Spleen (tissue), 11 donors: ENCODE data around the gene AURKA. TPM values are rescaled to one million over a fixed set of nuclear protein-coding genes. Genes with fewer than 3 reads are reported as not detected.
"Not testable (repeated sequence)": the region's sequence is repeated elsewhere in the genome, so short reads cannot be mapped to it uniquely, and the experiment has no call there.

Experiments used
- DNase-seq: peaks from one replicate; pipeline ENCODE4 v3.0.0-alpha.2; 2020
- H3K27ac ChIP-seq, 8 donors: fragments of 200-600 bp; sonication (generic) in 7 of 8; 1 replicate in 4 of 8; 2 replicates in 4 of 8; pipeline versions ENCODE4 v1.5.0 to v1.8.0; 2016 to 2021; ENCODE audit warnings: inconsistent platforms in 4 of 8, mild to moderate bottlenecking in 4 of 8, moderate library complexity in 1 of 8
- H3K27me3 ChIP-seq, 7 donors: fragments of 200-600 bp; sonication (generic) in 6 of 7; replicated peaks in 1 of 7; 1 replicate in 4 of 7; 2 replicates in 3 of 7; pipeline versions ENCODE4 v1.5.0 to v1.8.0; 2016 to 2021; ENCODE audit warnings: inconsistent platforms in 3 of 7, mild to moderate bottlenecking in 1 of 7
- H3K36me3 ChIP-seq, 6 donors: fragments of 200-600 bp; sonication (generic) in 5 of 6; 1 replicate in 4 of 6; 2 replicates in 2 of 6; pipeline versions ENCODE4 v1.5.0 to v1.8.0; 2016 to 2021; ENCODE audit warnings: inconsistent platforms in 2 of 6
- H3K4me1 ChIP-seq, 6 donors: fragments of 200-600 bp; sonication (generic) in 5 of 6; 1 replicate in 3 of 6; 2 replicates in 3 of 6; pipeline versions ENCODE4 v1.5.0 to v1.8.0; 2016 to 2021; ENCODE audit warnings: inconsistent platforms in 3 of 6
- H3K4me3 ChIP-seq, 8 donors: fragments of 200-600 bp; sonication (generic) in 7 of 8; 1 replicate in 4 of 8; 2 replicates in 4 of 8; pipeline versions ENCODE4 v1.5.0 to v1.8.0; 2016 to 2021; ENCODE audit warnings: inconsistent platforms in 4 of 8, mild to moderate bottlenecking in 4 of 8, moderate library complexity in 2 of 8
- H3K9me3 ChIP-seq, 8 donors: fragments of 200-600 bp; sonication (generic) in 7 of 8; 1 replicate in 4 of 8; 2 replicates in 4 of 8; pipeline versions ENCODE4 v1.5.0 to v1.8.0; 2016 to 2021; ENCODE audit warnings: inconsistent platforms in 4 of 8
- POLR2A ChIP-seq, 3 donors: fragments of 450-650 bp; IDR thresholded peaks; one replicate each; pipeline ENCODE4 v1.5.1; 2017; ENCODE audit warnings: antibody characterized with exemption in 3 of 3, mild to moderate bottlenecking in 1 of 3
- POLR2AphosphoS5 ChIP-seq, 3 donors: sonication (generic); formaldehyde crosslinking; IDR thresholded peaks; one replicate each; pipeline ENCODE4 v1.5.1; 2017; ENCODE audit warnings: antibody characterized with exemption in 3 of 3
- WGBS, 5 donors: extraction: QIAGEN DNeasy Blood & Tissue Kit in 3 of 5; methylation state at CpG; one replicate each; pipeline versions ENCODE4 v1.1.5 to v1.1.7; 2013 to 2018; 5-methylcytosine and 5-hydroxymethylcytosine counted together
- intact Hi-C: fragments of 100-400 bp; cut with DNase I; formaldehyde crosslinking; loops from one replicate; pipeline ENCODE4 v1.15.0; 2023; ENCODE audit warnings: low total_unique reads
- polyA plus RNA-seq, 3 donors: library from polyadenylated mRNA; stranded (reverse); fragments of 200-250 nt; gene quantifications; one replicate each; pipeline ENCODE4 v1.2.1, GENCODE V29; 2013
- total RNA-seq, 7 donors: library from RNA; depleted of rRNA in 3 of 7; stranded (reverse); fragments of >200 nt in 3 of 7; fragmentation: NEBNext Ultra II Directional in 4 of 7; extraction: Animal tissue kit (Norgen Biotek cat#: 25700) in 4 of 7; gene quantifications; one replicate each; pipeline versions ENCODE4 v1.1.0 to v1.2.1, GENCODE V29; 2016 to 2021
- TF ChIP-seq, protein P1 (sequence below), 11 experiments: fragments of 200-600 bp in 7 of 11; fragments of 450-650 bp in 4 of 11; sonication (generic) in 4 of 11; IDR thresholded peaks in 8 of 11; conservative IDR thresholded peaks in 3 of 11; 1 replicate in 7 of 11; 2 replicates in 4 of 11; pipeline versions ENCODE4 v1.4.0 to v1.8.0; 2016 to 2021; ENCODE audit warnings: antibody characterized with exemption in 11 of 11, inconsistent platforms in 4 of 11, mild to moderate bottlenecking in 1 of 11
- donor health status: healthy with polysubstance abuse.
- donor health status: DM: no; HTN: no; CAD: no; lungs with moderate emphysema.
- donor health status: DM: no; HTN: no; CAD: no.
- donor health status: Bipolar disorder and iron deficiency.
- donor health status: healthy.
- donor health status: DM: no; HTN: no; CAD: no.
- donor health status: DM: yes; HTN: yes; CAD: no.

The AURKA gene
- total and polyA plus RNA-seq, 10 donors = 1.6 to 10.0 (median 6.1) TPM

DNA sequence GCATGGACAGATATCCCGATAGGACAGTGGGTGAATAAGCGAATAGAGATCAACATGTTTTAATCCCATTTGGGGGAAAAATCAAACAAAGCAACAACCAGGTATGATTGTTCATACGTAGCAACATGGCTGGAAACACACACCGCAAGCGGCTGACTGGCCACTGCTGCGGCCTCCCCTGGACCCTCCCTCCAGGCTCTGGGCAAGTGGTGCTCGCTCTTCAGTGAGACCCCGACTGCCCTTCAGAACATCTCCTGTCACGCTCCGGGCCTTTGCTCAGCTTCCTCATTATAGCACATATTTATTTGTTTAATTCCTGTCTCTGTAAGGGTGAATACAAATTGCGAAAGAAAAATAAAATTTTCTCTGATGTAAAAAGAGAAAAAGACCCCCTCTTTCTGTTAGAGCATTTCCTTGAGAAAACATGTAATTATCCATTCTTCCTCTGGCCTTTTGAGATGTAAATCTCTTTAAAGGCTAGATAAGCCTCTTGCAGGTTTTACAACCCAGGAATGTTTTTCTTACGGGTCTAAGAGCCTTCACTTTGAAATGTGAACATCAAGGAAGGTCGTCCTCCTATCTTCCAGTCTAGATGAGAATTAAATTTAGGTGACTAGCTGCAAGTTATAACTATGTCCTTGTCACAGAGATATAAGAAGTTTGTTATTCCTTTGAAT is 44.2 kb downstream of the AURKA start:
- Histone ChIP-seq H3K4me1 (peaks cover 0 to 10% (median 7%) of the 10 kb centered on the region in 6 donors), H3K9me3 (no peaks in the 10 kb centered on the region), H3K27ac (no peak overlapping the region), H3K27me3 (peaks cover 0 to 75% (median 25%) of the 10 kb centered on the region in 7 donors), H3K36me3 (no peaks in the 10 kb centered on the region), H3K4me3 (no peak overlapping the region)
- intact Hi-C loops = no loop called here
- DNase-seq = no peak
- WGBS, 5 donors = 40 to 55% (median 48%) methylated on average over 13 of the region's 13 CpGs
- TF ChIP-seq, protein P1, sequence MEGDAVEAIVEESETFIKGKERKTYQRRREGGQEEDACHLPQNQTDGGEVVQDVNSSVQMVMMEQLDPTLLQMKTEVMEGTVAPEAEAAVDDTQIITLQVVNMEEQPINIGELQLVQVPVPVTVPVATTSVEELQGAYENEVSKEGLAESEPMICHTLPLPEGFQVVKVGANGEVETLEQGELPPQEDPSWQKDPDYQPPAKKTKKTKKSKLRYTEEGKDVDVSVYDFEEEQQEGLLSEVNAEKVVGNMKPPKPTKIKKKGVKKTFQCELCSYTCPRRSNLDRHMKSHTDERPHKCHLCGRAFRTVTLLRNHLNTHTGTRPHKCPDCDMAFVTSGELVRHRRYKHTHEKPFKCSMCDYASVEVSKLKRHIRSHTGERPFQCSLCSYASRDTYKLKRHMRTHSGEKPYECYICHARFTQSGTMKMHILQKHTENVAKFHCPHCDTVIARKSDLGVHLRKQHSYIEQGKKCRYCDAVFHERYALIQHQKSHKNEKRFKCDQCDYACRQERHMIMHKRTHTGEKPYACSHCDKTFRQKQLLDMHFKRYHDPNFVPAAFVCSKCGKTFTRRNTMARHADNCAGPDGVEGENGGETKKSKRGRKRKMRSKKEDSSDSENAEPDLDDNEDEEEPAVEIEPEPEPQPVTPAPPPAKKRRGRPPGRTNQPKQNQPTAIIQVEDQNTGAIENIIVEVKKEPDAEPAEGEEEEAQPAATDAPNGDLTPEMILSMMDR (IDR thresholded peaks at IDR 0.05 in 8 of 11, conservative IDR thresholded peaks at IDR 0.05 in 3 of 11) = no peak
- TF ChIP-seq POLR2A (IDR thresholded peaks at IDR 0.05) = no peak
- no peak for TF ChIP-seq POLR2AphosphoS5 (IDR thresholded peaks at IDR 0.05)

DNA sequence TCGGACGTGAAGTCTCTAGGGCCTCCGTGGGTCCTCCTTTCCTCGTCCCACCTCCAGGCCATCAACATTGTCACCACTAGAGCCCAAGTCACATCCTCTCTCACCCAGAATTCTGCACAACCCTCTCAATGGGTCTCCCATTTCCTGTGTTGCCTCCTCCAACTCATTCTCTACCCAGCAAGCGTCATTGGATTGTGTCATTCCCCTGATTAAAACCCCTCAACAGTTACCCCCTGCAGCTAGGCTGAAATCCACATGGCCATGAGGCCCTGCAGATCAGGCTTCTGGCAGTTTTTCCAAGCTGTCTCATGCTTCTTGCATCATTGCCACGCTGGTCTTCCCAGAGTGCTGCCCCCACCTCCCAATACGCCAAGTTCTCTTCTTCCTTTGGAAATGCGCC is 46.1 kb downstream of the AURKA start:
- Histone ChIP-seq H3K27me3 (peaks cover 0 to 86% (median 34%) of the 10 kb centered on the region in 7 donors), H3K27ac (no peak overlapping the region), H3K9me3 (no peaks in the 10 kb centered on the region), H3K36me3 (no peaks in the 10 kb centered on the region), H3K4me3 (no peak overlapping the region), H3K4me1 (peaks cover 0 to 10% (median 7%) of the 10 kb centered on the region in 6 donors)
- TF ChIP-seq, protein P1 (IDR thresholded peaks at IDR 0.05 in 8 of 11, conservative IDR thresholded peaks at IDR 0.05 in 3 of 11) = no peak
- TF ChIP-seq POLR2A (IDR thresholded peaks at IDR 0.05) = no peak
- DNase-seq = no peak
- 81 to 86% (median 82%) methylated on average over 8 of the region's 8 CpGs for WGBS, 5 donors
- intact Hi-C loops = no loop called here

DNA sequence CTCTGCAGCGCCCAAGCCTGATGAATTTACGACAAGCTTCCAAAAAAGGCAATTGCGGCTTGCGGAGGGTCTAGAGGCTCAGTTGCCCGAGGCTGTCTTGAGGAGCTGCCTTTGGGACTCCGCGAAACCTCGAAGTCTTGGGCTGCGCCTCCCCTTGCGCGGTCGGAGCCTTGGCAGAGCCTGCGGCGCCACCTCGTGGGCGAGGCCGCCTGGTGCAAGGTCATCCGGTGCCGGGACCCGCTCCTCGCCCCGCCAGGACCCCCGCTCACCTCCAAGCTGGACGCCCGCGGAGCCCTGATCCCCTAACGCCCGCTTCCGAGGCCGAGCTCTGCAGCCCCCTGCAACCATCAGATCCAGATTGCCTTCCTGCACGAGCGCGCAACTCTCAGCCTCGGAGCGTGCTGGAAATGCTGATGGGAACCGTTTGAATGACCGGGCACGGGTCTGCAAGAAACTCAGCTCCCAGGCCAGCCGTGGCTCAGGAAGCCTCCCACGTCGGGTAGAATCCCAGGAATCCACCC is 48.1 kb downstream of the AURKA start:
- no peaks in the 10 kb centered on the region for H3K36me3 ChIP-seq

DNA sequence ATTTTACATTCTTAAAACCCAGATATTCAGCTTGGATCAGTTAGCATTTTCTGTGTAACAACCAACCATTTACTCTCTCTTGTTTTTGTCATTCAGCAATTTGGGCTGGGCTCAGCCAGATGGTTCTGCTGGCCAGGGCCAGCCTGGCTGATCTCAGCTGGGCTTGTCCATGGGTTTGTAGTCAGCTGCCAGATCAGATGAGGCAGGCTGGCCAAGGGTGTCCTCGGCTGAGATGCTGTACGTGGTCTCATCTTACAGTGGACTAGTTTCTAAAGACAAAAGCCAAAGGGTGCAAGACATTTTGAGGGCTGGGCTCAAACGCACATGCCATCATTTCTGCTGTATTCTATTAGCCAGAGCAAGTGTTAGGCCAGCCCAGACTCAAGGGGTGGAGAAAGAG is 49.2 kb downstream of the AURKA start:
- intact Hi-C loops = no loop called here
- Histone ChIP-seq H3K27me3 (peaks cover 0 to 84% (median 28%) of the 10 kb centered on the region in 7 donors), H3K4me3 (no peak overlapping the region), H3K4me1 (peaks cover 0 to 10% (median 7%) of the 10 kb centered on the region in 6 donors), H3K27ac (no peak overlapping the region), H3K36me3 (no peaks in the 10 kb centered on the region), H3K9me3 (no peaks in the 10 kb centered on the region)
- WGBS, 5 donors = 85 to 90% (median 88%) methylated on average over 3 of the region's 3 CpGs
- TF ChIP-seq POLR2AphosphoS5 (IDR thresholded peaks at IDR 0.05) (no peak), POLR2A (IDR thresholded peaks at IDR 0.05) (no peak)
- TF ChIP-seq, protein P1 (IDR thresholded peaks at IDR 0.05 in 8 of 11, conservative IDR thresholded peaks at IDR 0.05 in 3 of 11) = no peak
- no peak for DNase-seq

More for the DNA sequence above, 48.1 kb downstream of the AURKA start:
- H3K27ac ChIP-seq = no peak overlapping the region
- H3K4me3 ChIP-seq = peak overlapping the region in 1 of 8 donors; percentile 27
- H3K9me3 ChIP-seq = no peaks in the 10 kb centered on the region
- intact Hi-C loops = no loop called here
- no peak for TF ChIP-seq POLR2AphosphoS5 (IDR thresholded peaks at IDR 0.05)
- TF ChIP-seq, protein P1 (IDR thresholded peaks at IDR 0.05 in 8 of 11, conservative IDR thresholded peaks at IDR 0.05 in 3 of 11) = peak in 7 of 11 experiments; percentile 13 to 56 (median 48)
- peaks cover 0 to 83% (median 34%) of the 10 kb centered on the region in 7 donors for H3K27me3 ChIP-seq
- DNase-seq = peak; percentile 79
- peaks cover 0 to 10% (median 7%) of the 10 kb centered on the region in 6 donors for H3K4me1 ChIP-seq
- WGBS, 5 donors = 4 to 6% (median 6%) methylated on average over 25 to 41 of the region's 41 CpGs

DNA sequence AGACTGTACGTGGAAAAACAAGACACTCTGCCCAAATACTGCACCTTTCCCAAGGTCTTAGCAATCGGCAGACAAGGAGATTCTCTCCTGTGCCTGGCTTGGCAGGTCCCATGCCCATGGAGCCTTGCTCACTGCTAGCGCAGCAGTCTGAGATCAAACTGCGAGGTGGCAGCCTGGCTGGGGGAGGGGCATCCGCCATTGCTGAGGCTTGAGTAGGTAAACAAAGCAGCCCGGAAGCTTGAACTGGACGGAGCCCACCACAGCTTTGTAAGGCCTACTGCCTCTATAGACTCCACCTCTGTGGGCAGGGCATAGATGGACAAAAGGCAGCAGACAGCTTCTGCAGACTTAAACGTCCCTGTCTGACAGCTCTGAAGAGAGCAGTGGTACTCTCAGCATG is 55.3 kb downstream of the AURKA start:
- 65 to 81% (median 74%) methylated on average over 7 to 8 of the region's 8 CpGs for WGBS, 5 donors
- DNase-seq, H3K36me3 ChIP-seq, H3K4me1 ChIP-seq, intact Hi-C loops, H3K27ac ChIP-seq, H3K4me3 ChIP-seq: not testable (repeated sequence)
- Histone ChIP-seq H3K27me3 (peaks cover 0 to 55% (median 0%) of the 10 kb centered on the region in 7 donors), H3K9me3 (peaks cover 0 to 13% (median 0%) of the 10 kb centered on the region in 8 donors)
